Measurements from ENCODE around the gene MT2A. TPM values are rescaled to one million over a fixed set of nuclear protein-coding genes. Genes with fewer than 3 reads are reported as not detected.

The MT2A gene
- 867 to 1,542 TPM (median 1,146 TPM) in 5 replicates for total RNA-seq (2022; extraction: Qiagen RNA extraction; ENCODE audit: low read depth)

GRCh38 chr16:56608043-56608875, at the start of gene MT2A:
TSS of gene MT2A (plus strand) at chr16:56608584. CDS start at chr16:56608656, 72 bp downstream.

GRCh38 chr16:56564793-56565477, 43.4 kb upstream of the MT2A start, which contains the start of gene MT4:
TSS of gene MT4 (plus strand) at chr16:56565073. CDS start at chr16:56565129, 56 bp downstream.

GRCh38 chr16:56589141-56590039, 19.0 kb upstream of the MT2A start, which contains the start of gene MT3:
TSS of gene MT3 (plus strand) at chr16:56589528. CDS start at chr16:56589591, 63 bp downstream.

GRCh38 chr16:56625140-56625942, 17.0 kb downstream of the MT2A start, which contains the start of gene MT1E:
TSS of gene MT1E (plus strand) at chr16:56625781. CDS start at chr16:56625852, 71 bp downstream.

GRCh38 chr16:56632156-56632847, 23.9 kb downstream of the MT2A start, which contains the start of gene MT1M:
TSS of gene MT1M (plus strand) at chr16:56632659. CDS start at chr16:56632732, 73 bp downstream.

GRCh38 chr16:56637814-56638750, 29.7 kb downstream of the MT2A start, which contains the start of gene MT1A:
TSS of gene MT1A (plus strand) at chr16:56638666. CDS start at chr16:56638739, 73 bp downstream.

GRCh38 chr16:56651586-56651985, 43.2 kb downstream of the MT2A start, which contains the start of gene MT1B:
TSS of gene MT1B (plus strand) at chr16:56651886. CDS start at chr16:56651954, 68 bp downstream.

GRCh38 chr16:56657555-56658326, 49.4 kb downstream of the MT2A start, which contains the start of gene MT1F:
TSS of gene MT1F (plus strand) at chr16:56657959. CDS start at chr16:56658059, 100 bp downstream.

Other genes starting within 250 kb of the MT2A start
- 56.8 to 70.3 TPM (median 63.5 TPM) in 5 replicates for gene AMFR, start 183.0 kb upstream of the MT2A start, total RNA-seq (2022; extraction: Qiagen RNA extraction; ENCODE audit: low read depth)
- gene NUDT21, start 157.3 kb upstream of the MT2A start, total RNA-seq (2022; extraction: Qiagen RNA extraction; ENCODE audit: low read depth) = 96.5 to 120 TPM (median 112 TPM) in 5 replicates
- gene OGFOD1, start 157.0 kb upstream of the MT2A start, total RNA-seq (2022; extraction: Qiagen RNA extraction; ENCODE audit: low read depth) = 68.7 to 103 TPM (median 78.3 TPM) in 5 replicates
- 17.8 to 26.2 TPM (median 24.4 TPM) in 5 replicates for gene BBS2, start 88.6 kb upstream of the MT2A start, total RNA-seq (2022; extraction: Qiagen RNA extraction; ENCODE audit: low read depth)
- gene MT4, start 43.5 kb upstream of the MT2A start, total RNA-seq (2022; extraction: Qiagen RNA extraction; ENCODE audit: low read depth) = not detected in 5 replicates
- gene MT3, start 19.1 kb upstream of the MT2A start, total RNA-seq (2022; extraction: Qiagen RNA extraction; ENCODE audit: low read depth) = 0.64 to 0.68 TPM in 2 of 5 replicates, not detected in the others
- gene MT1E, start 17.2 kb downstream of the MT2A start, total RNA-seq (2022; extraction: Qiagen RNA extraction; ENCODE audit: low read depth) = 0.34 TPM in 1 of 5 replicates, not detected in the others
- gene MT1M, start 24.1 kb downstream of the MT2A start, total RNA-seq (2022; extraction: Qiagen RNA extraction; ENCODE audit: low read depth) = not detected in 5 replicates
- gene MT1A, start 30.1 kb downstream of the MT2A start, total RNA-seq (2022; extraction: Qiagen RNA extraction; ENCODE audit: low read depth) = 16.3 to 25.0 TPM (median 19.6 TPM) in 5 replicates
- not detected in 5 replicates for gene MT1B, start 43.3 kb downstream of the MT2A start, total RNA-seq (2022; extraction: Qiagen RNA extraction; ENCODE audit: low read depth)
- 10.7 to 22.0 TPM (median 14.6 TPM) in 5 replicates for gene MT1F, start 49.4 kb downstream of the MT2A start, total RNA-seq (2022; extraction: Qiagen RNA extraction; ENCODE audit: low read depth)
- not detected in 5 replicates for gene MT1G, start 59.5 kb downstream of the MT2A start, total RNA-seq (2022; extraction: Qiagen RNA extraction; ENCODE audit: low read depth)
- gene MT1H, start 61.2 kb downstream of the MT2A start, total RNA-seq (2022; extraction: Qiagen RNA extraction; ENCODE audit: low read depth) = not detected in 5 replicates
- 269 to 464 TPM (median 369 TPM) in 5 replicates for gene MT1X, start 73.9 kb downstream of the MT2A start, total RNA-seq (2022; extraction: Qiagen RNA extraction; ENCODE audit: low read depth)
- gene NUP93, start 121.5 kb downstream of the MT2A start, total RNA-seq (2022; extraction: Qiagen RNA extraction; ENCODE audit: low read depth) = 85.7 to 112 TPM (median 105 TPM) in 5 replicates